Mucosa of stomach (tissue), 1 donor: Measurements from ENCODE around the gene NRL.

ENCODE experiments used
- H3K27me3 ChIP-seq: one replicate; pipeline ENCODE4 v1.7.0; 2013; ENCODE audit warnings: mild to moderate bottlenecking, low read length; ENCODE audit not compliant: control insufficient read depth, insufficient read depth
- H3K36me3 ChIP-seq: one replicate; pipeline ENCODE4 v1.7.0; 2013; ENCODE audit warnings: low read length; ENCODE audit not compliant: control insufficient read depth, insufficient read depth
- H3K4me1 ChIP-seq: one replicate; pipeline ENCODE4 v1.7.0; 2013; ENCODE audit warnings: mild to moderate bottlenecking, low read length; ENCODE audit not compliant: control insufficient read depth, insufficient read depth
- H3K4me3 ChIP-seq: one replicate; pipeline ENCODE4 v1.7.0; 2013; ENCODE audit warnings: low read length
- H3K9ac ChIP-seq: one replicate; pipeline ENCODE4 v1.7.0; 2013; ENCODE audit warnings: mild to moderate bottlenecking, low read length, moderate library complexity
- H3K9me3 ChIP-seq: one replicate; pipeline ENCODE4 v1.7.0; 2013; ENCODE audit warnings: mild to moderate bottlenecking, low read length, moderate library complexity; ENCODE audit not compliant: control insufficient read depth
- donor health status: Pancreatic carcinoma.

Gene NRL

GRCh38 chr14:24080888-24081738 lies 33.6 kb downstream of the NRL start:
- H3K4me3 ChIP-seq = peak overlapping the region; percentile 25
- no peaks in the 10 kb centered on the region for H3K36me3 ChIP-seq
- peak overlapping the region; percentile 62 for H3K9ac ChIP-seq
- no peaks in the 10 kb centered on the region for H3K27me3 ChIP-seq
- H3K4me1 ChIP-seq = peaks cover 7% of the 10 kb centered on the region
- H3K9me3 ChIP-seq = no peaks in the 10 kb centered on the region

DNA sequence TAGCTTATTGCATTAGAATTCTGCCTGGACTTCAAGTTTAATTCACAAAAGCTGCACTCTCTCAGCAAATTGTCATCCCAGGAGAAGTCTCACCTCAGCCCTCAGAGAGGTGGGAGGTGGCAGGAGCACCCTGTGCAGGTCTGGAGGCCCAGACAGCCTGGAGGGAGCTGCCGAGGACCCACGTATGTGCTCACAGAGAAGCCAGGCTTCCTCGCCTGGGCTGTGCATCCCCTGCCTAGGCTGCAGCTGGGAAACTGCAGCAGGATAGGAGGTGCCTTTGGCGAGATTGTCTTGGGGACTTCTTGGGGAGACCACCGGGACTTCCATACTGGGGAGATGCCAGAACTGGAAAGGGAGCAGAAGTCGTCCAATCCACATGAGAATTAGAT lies 34.6 kb downstream of the NRL start:
- no peaks in the 10 kb centered on the region for H3K9me3 ChIP-seq
- no peak overlapping the region for H3K4me3 ChIP-seq
- H3K36me3 ChIP-seq = no peaks in the 10 kb centered on the region
- no peak overlapping the region for H3K9ac ChIP-seq
- H3K4me1 ChIP-seq = peaks cover 17% of the 10 kb centered on the region
- H3K27me3 ChIP-seq = no peaks in the 10 kb centered on the region

DNA sequence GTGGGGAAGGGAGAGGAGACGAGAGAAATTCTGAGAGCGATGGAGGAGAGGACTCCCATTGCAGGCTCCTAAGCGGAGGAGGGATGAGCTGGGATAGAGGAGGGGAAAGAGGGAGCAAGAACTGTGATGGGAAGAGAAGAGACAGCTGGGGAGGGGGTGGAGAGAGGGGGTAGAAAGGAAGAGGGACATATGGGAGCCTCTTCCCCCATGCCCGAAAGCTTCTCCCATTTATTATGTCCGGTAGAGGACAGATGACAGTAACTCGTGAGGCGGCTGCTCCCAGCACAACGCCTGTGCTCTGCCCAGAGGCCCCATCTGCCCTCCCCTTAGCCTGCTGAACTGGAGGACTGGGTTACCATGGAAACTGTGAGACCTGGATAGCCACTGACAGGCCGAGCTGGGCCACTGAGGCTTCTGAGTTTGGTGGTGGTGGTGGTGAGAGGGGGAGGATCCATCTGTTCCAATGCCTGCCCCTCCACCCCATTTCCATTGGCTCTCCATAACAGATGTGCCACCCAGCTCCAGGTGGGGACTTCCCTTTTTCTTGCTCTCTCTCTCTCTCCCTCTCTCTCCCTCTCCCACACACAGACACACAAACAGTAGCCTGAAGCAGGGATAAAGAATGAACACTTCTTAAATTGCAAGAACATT lies 35.1 kb downstream of the NRL start:
- Histone ChIP-seq H3K36me3 (no peaks in the 10 kb centered on the region), H3K4me3 (no peak overlapping the region), H3K9ac (no peak overlapping the region), H3K27me3 (no peaks in the 10 kb centered on the region), H3K9me3 (no peaks in the 10 kb centered on the region), H3K4me1 (peaks cover 22% of the 10 kb centered on the region)

- no peaks in the 10 kb centered on the region for H3K36me3 ChIP-seq
- peaks cover 1% of the 10 kb centered on the region for H3K27me3 ChIP-seq
- H3K4me3 ChIP-seq = no peak overlapping the region
- H3K9me3 ChIP-seq = no peaks in the 10 kb centered on the region
- H3K4me1 ChIP-seq = peaks cover 32% of the 10 kb centered on the region
- no peak overlapping the region for H3K9ac ChIP-seq
Observed at GRCh38 chr14:24078146-24078545, 36.6 kb downstream of the NRL start.

- H3K9ac ChIP-seq = no peak overlapping the region
- H3K9me3 ChIP-seq = no peaks in the 10 kb centered on the region
- H3K27me3 ChIP-seq = peaks cover 10% of the 10 kb centered on the region
- H3K4me3 ChIP-seq = no peak overlapping the region
- H3K36me3 ChIP-seq = no peaks in the 10 kb centered on the region
- H3K4me1 ChIP-seq = peaks cover 38% of the 10 kb centered on the region
Observed at GRCh38 chr14:24077086-24077485, 37.7 kb downstream of the NRL start.

GRCh38 chr14:24076302-24076601 lies 38.5 kb downstream of the NRL start:
- H3K36me3 ChIP-seq = no peaks in the 10 kb centered on the region
- no peak overlapping the region for H3K9ac ChIP-seq
- peaks cover 44% of the 10 kb centered on the region for H3K4me1 ChIP-seq
- H3K9me3 ChIP-seq = no peaks in the 10 kb centered on the region
- H3K4me3 ChIP-seq = no peak overlapping the region
- peaks cover 16% of the 10 kb centered on the region for H3K27me3 ChIP-seq

GRCh38 chr14:24075485-24076301 lies 39.1 kb downstream of the NRL start:
- H3K27me3 ChIP-seq = peaks cover 16% of the 10 kb centered on the region
- peaks cover 41% of the 10 kb centered on the region for H3K4me1 ChIP-seq
- H3K9me3 ChIP-seq = no peaks in the 10 kb centered on the region
- H3K9ac ChIP-seq = no peak overlapping the region
- no peaks in the 10 kb centered on the region for H3K36me3 ChIP-seq
- H3K4me3 ChIP-seq = no peak overlapping the region

DNA sequence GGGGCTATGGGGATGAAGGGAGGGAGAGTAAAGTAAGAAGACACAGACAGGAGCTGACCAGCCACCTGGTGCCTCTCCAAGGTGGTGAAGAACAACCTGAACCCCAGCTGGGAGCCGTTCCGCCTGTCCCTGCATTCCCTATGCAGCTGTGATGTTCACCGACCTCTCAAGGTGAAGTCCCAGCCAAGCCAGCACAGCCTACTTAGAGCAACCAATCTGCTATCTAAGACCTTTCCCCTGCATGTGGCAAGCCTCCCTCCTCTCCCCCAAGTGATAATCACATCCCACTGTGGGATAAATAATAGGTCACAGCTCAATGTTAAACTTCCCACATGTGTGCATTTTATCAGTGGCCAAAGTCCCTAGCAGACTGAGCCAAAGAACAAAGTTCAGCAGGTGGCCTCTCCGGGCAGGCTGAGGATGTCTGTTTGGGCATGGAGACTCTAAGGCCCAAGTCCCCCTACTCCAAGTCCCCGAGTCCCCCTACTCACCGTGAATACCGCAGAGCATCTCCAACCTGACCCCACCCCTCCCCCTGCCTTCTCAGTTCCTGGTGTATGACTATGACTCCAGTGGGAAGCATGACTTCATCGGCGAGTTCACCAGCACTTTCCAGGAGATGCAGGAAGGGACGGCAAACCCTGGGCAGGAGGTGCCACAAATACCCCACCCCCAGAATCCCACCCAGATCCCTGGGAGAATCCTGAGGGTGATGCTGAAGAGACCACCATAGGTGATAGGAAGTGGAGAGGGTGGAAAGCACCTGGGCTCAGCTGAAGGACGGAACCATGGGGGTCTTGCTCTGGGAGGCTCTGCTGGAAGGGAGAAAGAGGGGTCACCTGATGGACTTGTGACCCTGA lies 39.9 kb downstream of the NRL start:
- Histone ChIP-seq H3K9me3 (no peaks in the 10 kb centered on the region), H3K4me3 (no peak overlapping the region), H3K4me1 (peaks cover 37% of the 10 kb centered on the region), H3K9ac (no peak overlapping the region), H3K27me3 (peaks cover 16% of the 10 kb centered on the region), H3K36me3 (no peaks in the 10 kb centered on the region)

- H3K9me3 ChIP-seq = no peaks in the 10 kb centered on the region
- H3K4me1 ChIP-seq = peaks cover 37% of the 10 kb centered on the region
- H3K4me3 ChIP-seq = no peak overlapping the region
- no peaks in the 10 kb centered on the region for H3K36me3 ChIP-seq
- no peak overlapping the region for H3K9ac ChIP-seq
- peaks cover 16% of the 10 kb centered on the region for H3K27me3 ChIP-seq
Observed at GRCh38 chr14:24072881-24073877, 41.6 kb downstream of the NRL start.

DNA sequence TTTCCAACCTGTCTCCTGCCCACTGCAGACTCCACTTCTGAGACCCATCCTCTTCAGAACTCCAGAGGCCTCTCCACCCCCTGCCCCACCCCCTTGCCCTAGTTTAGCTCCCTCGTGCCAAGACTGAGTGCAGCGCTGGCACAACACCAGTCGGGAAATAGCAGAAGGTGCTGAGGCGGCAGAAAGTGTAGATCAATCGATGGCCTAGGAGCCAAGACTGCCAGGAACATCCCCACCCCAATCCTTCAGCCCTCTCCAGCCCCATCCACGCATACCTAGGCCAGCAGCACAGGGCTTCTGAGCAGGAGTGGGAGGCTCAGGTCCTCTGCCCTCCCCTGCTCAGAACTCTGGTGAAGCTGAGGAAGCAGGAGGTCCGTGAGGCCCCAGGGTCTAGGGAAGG lies 42.3 kb downstream of the NRL start:
- no peak overlapping the region for H3K4me3 ChIP-seq
- no peak overlapping the region for H3K9ac ChIP-seq
- no peaks in the 10 kb centered on the region for H3K9me3 ChIP-seq
- H3K27me3 ChIP-seq = peaks cover 16% of the 10 kb centered on the region
- H3K36me3 ChIP-seq = no peaks in the 10 kb centered on the region
- H3K4me1 ChIP-seq = peaks cover 37% of the 10 kb centered on the region
